Measurements from ENCODE around the gene EBF3.
A peak's percentile ranks its signal among the peaks of the same experiment; 100 is the strongest.

The EBF3 gene

GRCh38 chr10:129855836-129856563 lies 108.1 kb downstream of the EBF3 start:
- DNase-seq (ENCODE audit: low spot score) (no peak), FAIRE-seq (no peak)

DNA sequence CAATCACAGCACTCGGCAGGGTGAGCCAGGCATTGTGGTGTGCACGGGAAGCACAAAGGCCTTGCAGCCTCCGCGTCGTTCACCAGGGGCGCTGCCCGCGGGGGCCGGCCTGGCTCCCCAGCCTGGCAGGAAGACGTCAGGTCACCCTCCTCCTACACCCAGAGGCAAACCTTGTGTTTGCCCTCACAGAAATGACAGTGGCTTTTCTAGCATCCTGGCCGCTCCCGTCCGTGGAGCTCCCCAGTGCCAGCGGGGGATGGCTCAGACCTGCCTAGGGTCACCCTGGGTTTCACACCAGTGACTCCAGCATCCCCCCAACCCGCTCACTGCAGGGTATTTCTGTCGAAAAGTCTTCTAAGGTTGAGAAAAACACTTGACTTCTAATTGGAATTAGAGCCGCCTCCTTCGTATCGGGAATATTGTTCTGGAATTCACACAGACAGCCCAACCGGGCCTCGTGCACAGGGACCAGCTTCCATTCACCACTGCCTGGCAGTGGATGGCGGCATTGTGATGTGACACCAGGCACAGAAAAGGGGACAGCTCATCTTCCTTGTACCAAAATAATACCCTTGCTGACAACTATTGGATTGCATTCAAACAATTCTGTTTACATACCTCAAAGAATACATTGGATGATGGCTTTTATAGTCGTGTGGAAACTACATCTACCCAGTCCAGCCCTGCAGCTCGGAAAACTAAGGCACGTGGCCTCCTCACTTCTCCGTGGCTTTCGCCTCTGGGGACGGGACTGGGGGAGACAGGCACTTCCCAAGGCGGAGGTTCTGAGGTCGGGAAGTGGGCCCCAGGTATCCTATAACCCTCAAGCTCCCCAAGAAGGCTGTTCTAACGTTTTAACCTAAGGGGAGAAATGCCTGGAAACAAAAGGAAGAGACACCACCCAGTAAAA lies 109.0 kb downstream of the EBF3 start:
- DNase-seq (ENCODE audit: low spot score) (no peak), FAIRE-seq (no peak)

DNA sequence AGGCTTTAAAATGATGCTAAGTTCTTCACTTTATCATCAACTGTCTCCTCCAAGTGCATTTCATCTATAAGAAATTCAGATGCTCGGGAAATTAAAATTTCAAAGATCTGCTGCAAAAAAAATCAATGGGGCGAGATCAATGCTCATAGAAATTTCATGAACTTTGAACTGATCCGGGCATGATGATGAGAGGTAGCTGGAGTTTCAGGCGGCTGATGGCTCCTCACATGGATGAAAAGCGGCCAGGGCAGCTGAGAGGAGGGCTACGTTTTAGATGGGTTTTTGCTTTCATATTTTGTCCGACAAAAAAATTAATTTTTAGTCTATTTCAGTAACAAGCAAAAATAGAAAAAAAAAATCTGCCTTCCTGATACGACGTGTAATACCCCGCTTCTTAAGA lies 109.9 kb downstream of the EBF3 start:
- FAIRE-seq: no peak
- no peak for DNase-seq (ENCODE audit: low spot score)

- DNase-seq (ENCODE audit: low spot score) (peak; percentile 4), FAIRE-seq (no peak)
These were observed 110.5 kb downstream of the EBF3 start for GRCh38 chr10:129853562-129853903.

- FAIRE-seq (no peak), DNase-seq (ENCODE audit: low spot score) (no peak)
These were observed 111.1 kb downstream of the EBF3 start for GRCh38 chr10:129852829-129853561.

GRCh38 chr10:129851941-129852640 lies 112.0 kb downstream of the EBF3 start:
- FAIRE-seq: no peak

GRCh38 chr10:129850790-129851189 lies 113.3 kb downstream of the EBF3 start:
- FAIRE-seq: no peak
- DNase-seq (ENCODE audit: low spot score): no peak

More at GRCh38 chr10:129851941-129852640, 112.0 kb downstream of the EBF3 start:
- no peak for DNase-seq (ENCODE audit: low spot score)

GRCh38 chr10:129850316-129850715 lies 113.8 kb downstream of the EBF3 start:
- DNase-seq (ENCODE audit: low spot score) (no peak), FAIRE-seq (no peak)

GRCh38 chr10:129849853-129850252 lies 114.2 kb downstream of the EBF3 start:
- DNase-seq (ENCODE audit: low spot score) (no peak), FAIRE-seq (no peak)

- DNase-seq (ENCODE audit: low spot score): no peak
- FAIRE-seq: no peak
These were observed 114.7 kb downstream of the EBF3 start for GRCh38 chr10:129849452-129849750.

- FAIRE-seq (no peak), DNase-seq (ENCODE audit: low spot score) (no peak)
These were observed 115.2 kb downstream of the EBF3 start for GRCh38 chr10:129848696-129849451.

GRCh38 chr10:129847741-129848483 lies 116.2 kb downstream of the EBF3 start:
- FAIRE-seq (no peak), DNase-seq (ENCODE audit: low spot score) (no peak)

GRCh38 chr10:129846991-129847391 lies 117.1 kb downstream of the EBF3 start:
- FAIRE-seq (no peak), DNase-seq (ENCODE audit: low spot score) (no peak)

DNA sequence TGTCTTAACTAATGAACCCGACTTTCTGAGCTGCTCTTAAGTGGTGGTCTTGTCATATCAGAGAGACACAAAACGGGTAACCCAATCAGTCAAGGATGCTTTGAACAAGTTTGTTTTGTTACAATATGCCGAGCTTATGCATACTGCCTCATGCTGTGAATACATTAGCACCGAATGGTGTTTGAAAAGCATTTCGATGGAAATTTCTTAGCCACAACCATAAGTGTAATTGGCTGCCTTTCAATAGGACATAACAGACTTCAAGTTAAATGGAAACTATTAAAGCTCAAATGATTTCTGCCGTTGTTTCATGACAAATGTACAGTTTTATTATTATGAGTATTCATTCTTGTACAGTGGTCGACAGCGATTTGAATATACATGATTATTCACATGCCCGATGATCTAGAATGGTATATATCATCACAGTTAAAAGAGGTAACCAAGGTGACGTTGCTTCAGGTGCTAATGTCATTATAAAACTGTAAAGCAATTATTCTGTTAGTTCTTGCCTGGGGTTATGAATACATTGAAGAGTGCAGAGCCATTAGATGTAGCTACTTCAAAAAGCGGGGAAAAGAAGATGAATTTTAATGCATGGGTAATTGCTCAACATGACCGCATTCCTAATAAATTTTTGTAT lies 118.8 kb downstream of the EBF3 start:
- DNase-seq (ENCODE audit: low spot score): no peak
- no peak for FAIRE-seq

- no peak for DNase-seq (ENCODE audit: low spot score)
These were observed 119.8 kb downstream of the EBF3 start for GRCh38 chr10:129844216-129844766.

GRCh38 chr10:129843702-129844101 lies 120.4 kb downstream of the EBF3 start:
- no peak for FAIRE-seq
- DNase-seq (ENCODE audit: low spot score): no peak

More at GRCh38 chr10:129844216-129844766, 119.8 kb downstream of the EBF3 start:
- no peak for FAIRE-seq

DNA sequence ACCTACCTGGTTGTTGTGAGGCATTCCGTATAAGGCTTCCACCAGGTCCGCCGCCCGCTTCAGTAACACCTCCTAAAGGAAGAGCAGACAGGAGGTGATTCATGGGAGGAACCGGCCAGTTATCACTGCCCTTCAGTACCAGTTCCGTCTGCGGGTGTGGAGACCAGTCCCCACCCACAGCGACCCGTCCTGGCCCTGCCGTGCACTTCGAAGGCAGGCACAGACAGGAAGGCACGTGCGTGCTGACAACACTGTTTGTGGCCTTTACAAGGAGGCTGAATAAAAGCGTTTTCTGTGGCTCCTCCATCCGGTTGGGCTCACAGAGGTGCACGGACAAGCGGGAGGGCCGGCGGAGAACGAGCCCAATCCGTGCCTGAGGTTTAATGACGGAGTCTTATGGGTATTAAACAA lies 120.9 kb downstream of the EBF3 start:
- FAIRE-seq: no peak
- DNase-seq (ENCODE audit: low spot score): no peak

DNA sequence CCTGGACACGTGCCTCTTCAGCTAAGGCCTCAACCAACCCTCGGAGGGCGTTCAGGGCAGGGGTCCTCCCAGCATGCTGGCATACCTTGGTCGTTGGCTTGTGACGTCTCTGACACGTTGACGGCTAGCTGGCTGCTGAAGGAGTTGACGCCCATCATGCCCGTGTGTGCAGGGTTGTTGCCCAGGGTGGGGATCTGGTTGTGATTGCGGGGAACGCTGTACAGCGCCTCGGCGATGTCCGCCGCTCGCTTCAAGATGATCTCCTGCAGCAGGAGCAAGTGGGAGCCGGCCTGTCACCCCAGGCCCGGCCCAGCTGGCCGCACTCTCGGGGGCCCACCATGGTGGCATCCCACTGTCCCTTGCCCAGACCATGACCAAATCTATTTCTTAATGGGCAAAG lies 122.0 kb downstream of the EBF3 start:
- no peak for FAIRE-seq
- DNase-seq (ENCODE audit: low spot score): no peak

DNA sequence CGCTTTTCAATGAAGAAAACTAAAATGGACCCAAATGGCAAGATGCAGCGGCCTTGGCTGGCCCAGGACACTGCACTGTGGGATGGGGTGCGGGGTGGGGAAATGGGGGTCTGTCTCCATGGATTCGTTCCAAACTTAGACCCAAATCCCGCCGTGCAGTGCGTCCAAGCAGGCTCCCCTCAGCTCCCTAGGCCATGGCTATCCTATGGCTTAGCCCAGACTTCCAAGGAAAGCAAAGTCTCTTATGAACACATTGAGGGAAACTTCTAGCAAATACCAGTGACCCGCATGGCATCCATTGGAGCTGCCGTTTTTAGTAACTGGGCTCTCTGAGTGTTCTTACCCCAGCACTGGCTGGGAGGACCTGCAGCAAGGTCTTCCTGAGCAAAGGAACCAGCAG lies 122.5 kb downstream of the EBF3 start:
- no peak for FAIRE-seq

More for the DNA sequence above, 122.5 kb downstream of the EBF3 start:
- no peak for DNase-seq (ENCODE audit: low spot score)
